IPS-NIHi11 (cell line): Measurements from ENCODE around the gene GRIK3.

Experiments used
- DNase-seq: peaks from one replicate; pipeline ENCODE4 v3.0.0; 2012; ENCODE audit warnings: mixed read lengths, low spot score

Gene GRIK3

GRCh38 chr1:36761113-36761512 is 273.2 kb downstream of the GRIK3 start:
- DNase-seq = no peak

DNA sequence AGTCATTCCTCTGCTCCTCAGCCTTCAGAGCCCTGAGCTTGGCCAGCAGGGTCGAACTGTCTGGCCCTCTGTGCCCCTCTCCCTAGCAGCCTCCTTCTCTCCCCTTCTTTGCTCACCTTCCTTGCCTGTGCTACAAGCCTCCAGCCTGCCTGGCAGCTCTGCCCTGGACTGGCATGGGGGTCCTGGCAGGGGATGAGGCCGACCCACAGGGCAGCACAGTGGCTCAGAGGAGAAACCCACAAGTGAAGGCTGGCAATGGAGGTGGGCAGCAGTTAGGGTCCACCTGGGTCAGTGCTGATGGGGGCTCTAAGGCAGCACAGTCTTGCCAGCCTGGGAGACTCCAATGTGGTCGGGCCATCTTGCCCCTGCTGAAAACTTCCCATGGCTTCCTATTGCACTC is 274.2 kb downstream of the GRIK3 start:
- DNase-seq = no peak

- DNase-seq = no peak
These were observed 275.0 kb downstream of the GRIK3 start for GRCh38 chr1:36759355-36759754.

GRCh38 chr1:36755303-36756230 is 278.7 kb downstream of the GRIK3 start:
- no peak for DNase-seq

DNA sequence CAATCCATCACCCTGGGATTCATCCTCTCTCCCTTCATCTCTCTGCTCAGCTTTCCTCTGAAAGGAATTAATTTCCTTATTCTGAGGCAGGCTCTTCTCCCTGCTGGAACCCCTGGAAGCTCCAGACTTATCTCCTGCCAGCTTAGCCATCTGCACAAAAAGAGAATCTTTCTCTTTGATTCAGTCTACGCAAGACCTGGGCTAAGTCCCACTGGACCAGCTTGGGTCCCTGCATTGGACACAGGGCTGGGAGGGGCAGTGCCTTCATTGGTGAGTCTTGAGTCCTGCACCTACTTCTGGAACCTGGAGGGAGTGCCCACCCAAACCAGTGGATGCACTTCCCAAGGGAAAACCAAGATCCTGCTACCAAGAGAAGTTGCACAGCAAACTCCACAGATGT is 279.9 kb downstream of the GRIK3 start:
- no peak for DNase-seq

- no peak for DNase-seq
These were observed 280.9 kb downstream of the GRIK3 start for GRCh38 chr1:36753451-36753850.

DNA sequence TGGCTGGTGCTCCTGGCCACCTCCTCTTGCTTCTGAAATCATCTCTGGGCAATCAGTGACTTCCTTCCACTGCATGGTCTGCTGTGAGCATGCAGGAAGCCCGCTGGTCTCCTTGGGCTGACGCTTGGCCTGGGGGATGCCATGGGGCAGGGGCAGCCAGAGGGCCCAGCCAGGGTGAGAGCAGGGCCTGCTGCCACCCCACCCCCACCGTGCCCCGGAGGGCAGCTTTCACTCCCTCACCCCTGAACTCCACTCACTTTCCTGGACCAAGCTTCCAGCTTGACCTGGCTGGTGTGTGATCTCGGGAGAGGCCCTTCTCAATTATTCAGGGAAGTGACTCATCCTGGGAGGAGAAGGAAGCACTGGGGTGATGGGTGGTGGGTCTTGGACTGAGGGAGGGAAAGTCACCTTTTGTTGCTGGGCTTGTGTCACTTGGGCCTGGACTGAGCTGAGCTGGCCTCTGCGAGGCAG is 281.4 kb downstream of the GRIK3 start:
- no peak for DNase-seq

GRCh38 chr1:36752431-36752830 is 281.9 kb downstream of the GRIK3 start:
- no peak for DNase-seq

DNA sequence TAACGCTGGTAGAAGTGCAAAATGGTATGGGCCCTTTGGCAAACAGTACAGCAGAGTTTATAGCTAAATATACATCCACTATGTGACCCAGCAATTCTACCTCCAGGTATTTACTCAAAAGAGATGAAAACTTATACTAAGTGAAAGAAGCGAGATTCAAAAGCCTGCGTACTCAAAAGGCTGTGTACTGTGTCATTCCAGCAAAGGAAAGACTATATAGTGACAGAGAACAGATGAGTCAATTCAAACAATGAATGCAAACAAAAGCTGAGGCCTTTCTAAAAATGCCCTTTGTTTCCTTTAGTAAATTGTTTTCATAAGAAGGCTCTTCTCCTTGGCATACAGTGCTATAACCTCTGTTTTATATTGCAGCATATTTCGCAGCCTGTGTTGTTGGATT is 282.8 kb downstream of the GRIK3 start:
- no peak for DNase-seq

DNA sequence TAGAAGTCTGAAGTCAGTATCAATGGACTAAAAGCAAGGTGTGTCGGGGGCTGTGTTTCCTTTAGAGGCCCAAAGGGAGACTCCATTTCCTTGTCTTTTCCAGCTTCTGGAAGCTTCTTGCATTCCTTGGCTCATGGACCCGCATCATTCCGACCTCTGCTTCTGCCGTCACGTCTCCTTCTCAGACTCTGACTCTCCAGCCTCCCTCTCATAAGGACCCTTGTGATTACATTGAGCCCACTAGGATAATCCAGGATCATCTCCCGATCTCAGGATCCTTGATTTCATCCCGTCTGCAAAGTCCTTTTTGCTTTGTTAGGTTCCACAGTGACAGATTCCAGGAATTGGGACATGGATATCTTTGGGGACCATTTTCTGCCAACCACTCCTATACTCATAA is 285.8 kb downstream of the GRIK3 start:
- DNase-seq = no peak
